Measurements from ENCODE around the gene ZMPSTE24.

DNA sequence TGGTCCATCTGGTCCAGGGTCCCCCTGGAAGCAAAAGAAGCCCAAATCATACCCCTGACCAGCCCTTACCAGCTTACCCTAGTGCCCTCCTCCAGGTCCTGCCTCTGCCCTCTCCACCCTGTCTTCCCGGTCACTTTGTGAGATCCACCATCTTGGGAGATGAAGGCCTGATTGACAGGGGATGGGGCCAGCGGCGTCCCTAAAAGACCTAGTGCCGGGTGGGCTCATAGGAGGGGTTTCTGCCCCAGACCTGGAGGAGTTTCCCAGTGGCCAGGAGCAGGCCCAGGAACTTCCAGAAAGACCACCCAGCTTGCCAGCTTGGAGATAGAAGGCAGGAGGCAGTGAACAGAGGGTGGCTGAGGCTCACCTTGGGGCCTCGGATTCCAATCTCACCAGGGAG is 53.7 kb downstream of the ZMPSTE24 start:
- TF ChIP-seq, protein P1, sequence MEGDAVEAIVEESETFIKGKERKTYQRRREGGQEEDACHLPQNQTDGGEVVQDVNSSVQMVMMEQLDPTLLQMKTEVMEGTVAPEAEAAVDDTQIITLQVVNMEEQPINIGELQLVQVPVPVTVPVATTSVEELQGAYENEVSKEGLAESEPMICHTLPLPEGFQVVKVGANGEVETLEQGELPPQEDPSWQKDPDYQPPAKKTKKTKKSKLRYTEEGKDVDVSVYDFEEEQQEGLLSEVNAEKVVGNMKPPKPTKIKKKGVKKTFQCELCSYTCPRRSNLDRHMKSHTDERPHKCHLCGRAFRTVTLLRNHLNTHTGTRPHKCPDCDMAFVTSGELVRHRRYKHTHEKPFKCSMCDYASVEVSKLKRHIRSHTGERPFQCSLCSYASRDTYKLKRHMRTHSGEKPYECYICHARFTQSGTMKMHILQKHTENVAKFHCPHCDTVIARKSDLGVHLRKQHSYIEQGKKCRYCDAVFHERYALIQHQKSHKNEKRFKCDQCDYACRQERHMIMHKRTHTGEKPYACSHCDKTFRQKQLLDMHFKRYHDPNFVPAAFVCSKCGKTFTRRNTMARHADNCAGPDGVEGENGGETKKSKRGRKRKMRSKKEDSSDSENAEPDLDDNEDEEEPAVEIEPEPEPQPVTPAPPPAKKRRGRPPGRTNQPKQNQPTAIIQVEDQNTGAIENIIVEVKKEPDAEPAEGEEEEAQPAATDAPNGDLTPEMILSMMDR (IDR thresholded peaks at IDR 0.05; ENCODE audit: low read depth, low read length, poor library complexity, severe bottlenecking) = no peak
- no peak for TF ChIP-seq EZH2phosphoT487 (IDR thresholded peaks at IDR 0.05; ENCODE audit: borderline replicate concordance, low read length)
